Measurements from ENCODE around the gene NAPB. TPM values are rescaled to one million over a fixed set of nuclear protein-coding genes. Genes with fewer than 3 reads are reported as not detected.
A peak's percentile ranks its signal among the peaks of the same experiment; 100 is the strongest.

Gene NAPB
- total RNA-seq, 8 experiments from 2014 or later, result 26.9 to 61.4 (median 42.7) TPM

DNA sequence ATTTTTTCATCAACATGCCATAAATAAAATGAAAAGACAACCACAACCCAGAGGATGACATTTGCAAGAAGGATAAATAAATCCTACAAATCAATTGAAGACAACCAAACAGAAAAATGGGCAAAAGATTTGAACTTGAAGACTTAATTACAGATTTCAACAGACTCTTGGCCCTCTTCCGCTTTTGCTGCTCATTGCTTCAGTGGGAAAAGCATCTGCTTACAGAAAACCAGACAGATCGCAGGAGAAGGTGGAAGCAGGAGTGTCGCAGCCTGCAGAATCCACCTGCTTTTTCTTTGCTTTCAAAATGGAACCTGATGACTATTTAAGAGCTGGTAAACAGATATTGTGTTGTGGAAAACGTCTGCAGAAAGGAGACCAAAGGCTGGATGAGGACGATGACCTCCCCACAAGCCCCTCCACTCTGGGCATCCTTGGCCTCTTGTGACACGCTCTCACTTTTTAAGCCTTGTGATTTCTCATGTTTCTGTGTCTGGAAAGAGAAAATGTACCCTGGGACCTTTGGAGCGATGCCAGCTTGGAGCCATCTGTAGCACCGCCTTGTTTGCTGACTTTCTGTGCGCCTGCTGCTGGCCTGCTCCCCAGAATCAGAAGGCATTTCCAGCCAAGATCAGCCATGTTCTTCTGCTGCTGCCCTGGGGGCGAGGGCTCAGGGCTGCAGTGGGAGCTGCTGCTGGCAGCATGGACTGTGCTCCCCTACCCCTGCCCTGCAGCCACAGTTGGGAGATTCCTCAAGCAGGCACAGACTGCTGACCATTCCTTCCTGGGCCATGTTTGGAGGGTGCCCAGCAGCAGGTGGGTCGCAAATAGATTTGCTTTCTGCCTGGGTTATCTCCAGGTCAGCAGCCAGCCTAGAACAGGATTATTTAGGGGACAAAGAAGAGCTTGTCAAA is 14.6 kb upstream of the NAPB start:
- no peak overlapping the region for H3K4me3 ChIP-seq
- in situ Hi-C loops (cut with MboI; ENCODE audit: low pct_unique_long_range_greater_than_20kb in 2 of 9, low sequenced_read_pairs in 9 of 9, unreplicated experiment in 9 of 9), result loop anchor here in 1 of 9 experiments (25.0 kb wide), 1 partner anchor 176 kb away; the partner anchor contains the start of gene CST9
- H3K4me1 ChIP-seq (replicated peaks in 1 of 2), result no peaks in the 10 kb centered on the region
- ATAC-seq (replicated peaks in 6 of 8), result peak in 2 of 8 experiments; percentile 65 to 75
- no peak overlapping the region for H3K27ac ChIP-seq
- WGBS, 10 experiments, result 0 to 100% (median 78%) methylated on average over 1 to 10 of the region's 11 CpGs

DNA sequence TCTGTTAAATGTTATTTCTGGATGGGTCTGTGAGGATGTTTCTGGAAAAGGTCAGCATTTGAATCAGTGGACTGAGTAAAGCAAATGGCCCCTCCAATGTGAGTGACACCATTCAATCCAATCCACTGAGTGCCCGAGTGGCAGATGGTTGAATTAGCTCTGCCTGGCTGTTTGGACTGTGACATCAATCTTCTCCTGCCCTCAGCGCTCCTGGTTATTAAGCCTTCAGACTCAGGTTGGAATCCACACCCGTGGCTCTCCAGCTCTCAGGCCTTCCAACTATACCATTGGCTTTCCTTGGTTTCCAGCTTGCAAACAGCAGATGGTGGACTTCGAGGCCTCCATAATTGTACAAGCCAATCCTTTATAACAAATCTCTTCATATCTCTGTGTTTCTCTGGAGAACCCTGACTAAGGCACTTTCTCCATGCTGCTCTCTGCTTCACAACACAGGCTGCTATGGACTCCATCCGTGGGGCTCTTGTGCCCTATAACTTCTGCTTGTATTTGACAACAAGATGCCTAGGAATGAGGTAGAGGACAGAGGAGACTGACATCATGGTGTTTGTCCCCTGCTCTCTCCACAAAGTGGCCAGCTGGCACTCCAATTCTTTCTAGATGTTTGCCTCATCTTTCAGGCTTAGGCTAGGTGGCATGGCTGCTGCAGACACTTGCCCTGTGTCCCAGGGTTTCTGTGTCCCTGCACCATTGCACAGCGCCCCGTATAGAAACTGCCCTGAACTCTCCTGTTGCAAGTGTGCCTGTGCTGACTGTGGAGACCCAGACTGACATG is 13.4 kb upstream of the NAPB start:
- in situ Hi-C loops (cut with MboI; ENCODE audit: low pct_unique_long_range_greater_than_20kb in 2 of 9, low sequenced_read_pairs in 9 of 9, unreplicated experiment in 9 of 9), result loop anchor here in 1 of 9 experiments (25.0 kb wide), 1 partner anchor 178 kb away; the partner anchor contains the start of gene CST9
- no peak overlapping the region for H3K4me3 ChIP-seq
- 20 to 100% (median 69%) methylated on average over 1 to 6 of the region's 7 CpGs; no CpG with 5 or more reads in 1 of the 10 experiments for WGBS, 10 experiments
- H3K4me1 ChIP-seq (replicated peaks in 1 of 2), result no peaks in the 10 kb centered on the region
- no peak for ATAC-seq (replicated peaks in 6 of 8)
- no peak overlapping the region for H3K27ac ChIP-seq

DNA sequence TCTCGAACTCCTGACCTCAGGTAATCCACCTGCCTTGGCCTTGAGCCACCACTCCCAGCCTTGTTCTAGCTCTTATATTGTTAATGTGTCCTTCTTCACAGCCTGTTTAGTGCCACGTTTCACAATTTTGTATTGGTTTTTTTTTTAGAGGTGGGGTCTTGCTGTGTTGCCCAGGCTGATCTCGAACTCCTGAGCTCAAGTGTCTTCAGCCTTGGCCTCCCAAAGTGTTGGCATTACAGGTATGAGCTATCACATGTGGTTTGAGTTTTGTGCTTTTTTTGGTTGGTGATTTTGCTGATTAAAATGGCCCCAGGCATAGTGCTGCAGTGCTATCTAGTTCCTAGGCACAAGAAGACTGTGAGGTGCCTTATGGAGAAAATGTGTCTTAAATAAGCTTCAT is 12.3 kb upstream of the NAPB start:
- WGBS, 10 experiments, result 0 to 100% (median 80%) methylated on average over 1 to 3 of the region's 3 CpGs; no CpG with 5 or more reads in 5 of the 10 experiments
- no peaks in the 10 kb centered on the region for H3K4me1 ChIP-seq (replicated peaks in 1 of 2)
- in situ Hi-C loops (cut with MboI; ENCODE audit: low pct_unique_long_range_greater_than_20kb in 2 of 9, low sequenced_read_pairs in 9 of 9, unreplicated experiment in 9 of 9), result loop anchor here in 1 of 9 experiments (25.0 kb wide), 1 partner anchor 179 kb away; the partner anchor contains the start of gene CST9
- ATAC-seq (replicated peaks in 6 of 8), result no peak
- H3K4me3 ChIP-seq, result no peak overlapping the region
- no peak overlapping the region for H3K27ac ChIP-seq

DNA sequence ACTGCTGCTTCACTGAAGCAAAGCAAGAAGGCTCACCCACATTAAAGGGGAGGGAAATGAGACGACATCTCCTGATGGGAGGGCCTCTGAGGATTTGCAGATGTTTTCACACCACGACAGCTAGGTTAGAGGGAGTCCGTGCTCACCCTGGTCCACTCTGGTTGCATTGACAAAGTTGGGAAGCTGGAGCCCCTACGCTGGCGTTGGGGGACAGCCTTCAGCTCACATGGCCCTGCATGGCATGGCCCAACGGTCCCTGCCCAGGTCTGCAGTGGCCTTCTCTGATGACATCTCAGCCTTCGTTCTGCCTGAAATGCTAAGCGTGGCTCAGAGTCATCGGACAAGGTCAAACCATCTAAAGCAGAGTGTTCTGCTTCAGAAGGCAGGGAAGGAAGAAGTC is 3.8 kb upstream of the NAPB start:
- WGBS, 10 experiments, result 39 to 100% (median 97%) methylated on average over 1 to 8 of the region's 9 CpGs; no CpG with 5 or more reads in 2 of the 10 experiments
- no peak for ATAC-seq (replicated peaks in 6 of 8)
- in situ Hi-C loops (cut with MboI; ENCODE audit: low pct_unique_long_range_greater_than_20kb in 2 of 9, low sequenced_read_pairs in 9 of 9, unreplicated experiment in 9 of 9), result loop anchor here in 1 of 9 experiments (25.0 kb wide), 1 partner anchor 187 kb away; the partner anchor contains the start of gene CST9

DNA sequence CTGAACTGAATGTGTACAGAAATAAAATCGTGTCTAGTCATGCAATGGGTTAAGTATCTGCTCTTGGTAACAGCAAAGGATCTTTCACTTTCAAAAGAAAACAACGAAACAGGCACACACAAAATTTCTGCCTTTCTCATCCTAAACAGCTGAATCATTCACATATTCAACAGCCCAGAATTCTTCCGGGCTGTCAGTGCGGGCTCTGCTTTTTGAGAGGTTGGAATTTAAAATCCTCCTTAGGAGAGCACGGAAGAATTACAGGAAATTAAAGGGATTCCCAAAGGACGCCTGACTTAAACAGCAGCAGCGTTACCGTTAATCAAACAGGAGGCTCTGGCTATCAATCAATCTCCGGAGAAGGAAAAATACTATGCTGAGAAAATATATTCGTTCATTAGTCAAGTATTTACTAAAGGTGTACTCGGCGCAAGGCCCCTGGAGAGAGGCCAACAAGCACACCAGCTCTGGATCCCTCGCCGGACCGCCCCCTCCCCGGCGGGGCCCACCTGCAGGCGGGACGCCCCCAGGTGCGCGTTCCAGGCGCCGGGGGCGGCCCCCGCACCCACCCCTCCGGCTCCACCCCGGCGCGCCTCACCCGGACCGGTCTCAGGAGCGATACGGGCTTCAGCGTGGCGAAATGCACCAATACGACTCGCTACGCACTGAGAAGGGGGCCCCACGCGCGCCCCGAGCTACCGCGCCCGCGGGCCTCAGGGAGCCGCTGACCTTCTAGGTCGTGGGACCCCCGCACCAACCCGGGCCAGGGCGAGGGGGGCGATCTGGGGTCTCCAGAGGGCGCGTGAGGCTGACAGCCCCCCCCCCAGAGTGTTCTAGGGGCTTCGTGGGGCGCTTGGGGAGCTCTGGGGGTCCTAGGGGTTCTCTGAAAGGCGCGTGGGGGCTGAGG is 1.0 kb downstream of the NAPB start:
- peak overlapping the region; percentile 29 to 74 for H3K27ac ChIP-seq
- in situ Hi-C loops (cut with MboI; ENCODE audit: low pct_unique_long_range_greater_than_20kb in 2 of 9, low sequenced_read_pairs in 9 of 9, unreplicated experiment in 9 of 9), result no loop called here

More for the DNA sequence above, 3.8 kb upstream of the NAPB start:
- H3K4me1 ChIP-seq (replicated peaks in 1 of 2), result peaks cover 3% of the 10 kb centered on the region in 2 donors
- no peak overlapping the region for H3K27ac ChIP-seq
- H3K4me3 ChIP-seq, result no peak overlapping the region

DNA sequence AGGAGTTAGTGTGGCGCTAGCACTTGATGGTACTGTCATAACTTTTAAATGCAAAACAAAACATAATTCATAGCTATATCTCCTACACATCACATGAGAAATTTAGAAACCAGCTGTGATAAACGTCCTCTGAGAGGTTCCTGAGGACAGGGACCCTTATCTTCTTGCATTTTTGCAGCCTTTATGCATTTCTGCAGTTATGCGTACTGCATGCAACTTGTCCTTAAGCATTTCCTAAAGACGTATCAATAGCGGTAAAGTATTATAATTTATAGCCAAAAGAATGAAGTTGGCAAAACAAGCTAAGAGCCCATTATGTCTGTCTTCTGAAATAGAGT is 1.7 kb downstream of the NAPB start:
- ATAC-seq (replicated peaks in 6 of 8), result no peak
- Histone ChIP-seq H3K4me3 (peak overlapping the region; percentile 70 to 94 (median 76)), H3K27ac (no peak overlapping the region), H3K4me1 (replicated peaks in 1 of 2) (peaks cover 3 to 15% of the 10 kb centered on the region in 2 donors)
- in situ Hi-C loops (cut with MboI; ENCODE audit: low pct_unique_long_range_greater_than_20kb in 2 of 9, low sequenced_read_pairs in 9 of 9, unreplicated experiment in 9 of 9), result no loop called here
- 0 to 100% (median 43%) methylated on average over 1 to 5 of the region's 5 CpGs for WGBS, 10 experiments

More for the DNA sequence above, 1.0 kb downstream of the NAPB start:
- WGBS, 10 experiments, result 0 to 10% (median 0%) methylated on average over 2 to 11 of the region's 58 CpGs; no CpG with 5 or more reads in 1 of the 10 experiments
- Histone ChIP-seq H3K4me1 (replicated peaks in 1 of 2) (peaks cover 3 to 15% of the 10 kb centered on the region in 2 donors), H3K4me3 (peak overlapping the region; percentile 70 to 94 (median 76))
- peak; percentile 7 to 32 (median 24) for ATAC-seq (replicated peaks in 6 of 8)

DNA sequence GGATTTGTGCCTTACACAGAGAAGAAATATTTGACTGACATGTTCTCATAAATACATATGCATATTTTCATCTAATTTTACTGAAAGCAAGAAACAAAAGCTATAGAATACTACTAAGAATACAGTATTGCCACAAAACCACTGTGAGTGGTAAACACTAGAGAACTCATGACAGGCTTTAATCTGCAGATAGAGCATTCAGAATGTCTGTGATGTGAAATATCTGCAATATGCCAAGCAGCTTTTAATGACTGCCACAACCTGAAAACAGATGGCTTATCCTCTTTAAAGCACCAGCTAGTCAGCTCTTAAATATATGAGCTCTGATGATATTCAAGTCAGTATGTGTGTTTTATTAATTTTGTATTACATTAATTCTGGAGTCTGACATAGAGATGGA is 3.4 kb downstream of the NAPB start:
- in situ Hi-C loops (cut with MboI; ENCODE audit: low pct_unique_long_range_greater_than_20kb in 2 of 9, low sequenced_read_pairs in 9 of 9, unreplicated experiment in 9 of 9), result no loop called here
- Histone ChIP-seq H3K4me3 (no peak overlapping the region), H3K27ac (no peak overlapping the region), H3K4me1 (replicated peaks in 1 of 2) (peaks cover 3 to 15% of the 10 kb centered on the region in 2 donors)
- no peak for ATAC-seq (replicated peaks in 6 of 8)

DNA sequence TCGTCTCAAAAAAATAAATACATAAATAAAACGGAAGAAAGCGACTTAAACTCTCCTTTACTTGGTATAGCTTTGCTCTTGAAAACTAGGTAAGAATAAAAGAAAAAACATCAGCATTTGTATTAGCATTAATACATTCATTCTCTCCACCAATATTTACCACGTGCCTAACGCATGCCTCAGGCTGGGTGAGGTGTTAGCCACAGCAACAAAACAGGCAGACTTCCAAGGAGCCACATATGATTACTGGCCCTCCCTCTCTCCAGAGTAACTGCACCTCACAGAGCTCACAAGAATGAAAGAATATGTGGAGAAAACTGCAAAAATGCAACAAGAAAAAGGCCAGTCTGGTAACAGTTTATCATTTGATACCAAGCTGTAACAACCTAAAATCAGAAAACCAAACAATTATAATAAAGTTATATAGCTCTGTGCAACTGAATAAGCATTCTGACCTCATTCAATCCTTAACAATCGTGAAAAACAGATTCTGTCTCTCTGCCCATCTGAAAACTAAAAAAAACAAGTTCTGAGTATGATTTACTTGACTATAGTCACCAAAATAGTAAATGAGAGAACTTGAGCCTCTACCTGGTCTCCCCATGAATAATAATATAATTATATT is 5.2 kb downstream of the NAPB start:
- H3K27ac ChIP-seq, result no peak overlapping the region
- in situ Hi-C loops (cut with MboI; ENCODE audit: low pct_unique_long_range_greater_than_20kb in 2 of 9, low sequenced_read_pairs in 9 of 9, unreplicated experiment in 9 of 9), result no loop called here

DNA sequence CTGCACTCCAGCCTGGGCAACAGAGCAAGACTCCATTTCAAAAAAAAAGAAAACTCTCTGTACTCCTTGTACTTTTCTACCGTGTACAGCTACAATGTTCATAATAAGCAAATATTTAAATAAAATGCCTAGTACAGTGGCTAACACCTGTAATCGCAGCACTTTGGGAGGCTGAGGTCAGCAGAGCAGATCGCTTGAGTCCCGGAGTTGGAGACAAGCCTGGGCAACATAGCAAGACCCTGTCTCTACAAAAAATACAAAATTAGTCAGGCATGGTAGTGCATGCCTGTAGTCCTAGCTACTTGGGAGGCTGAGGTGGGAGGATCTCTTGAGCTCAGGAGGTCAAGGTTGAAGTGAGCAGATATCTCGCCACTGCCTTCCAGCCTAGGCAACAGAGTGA is 5.7 kb downstream of the NAPB start:
- ATAC-seq (replicated peaks in 6 of 8), result no peak
- 81 to 100% (median 100%) methylated on average over 1 to 5 of the region's 5 CpGs; no CpG with 5 or more reads in 3 of the 10 experiments for WGBS, 10 experiments
- no peak overlapping the region for H3K27ac ChIP-seq
- no peak overlapping the region for H3K4me3 ChIP-seq
- peaks cover 8 to 12% of the 10 kb centered on the region in 2 donors for H3K4me1 ChIP-seq (replicated peaks in 1 of 2)
- in situ Hi-C loops (cut with MboI; ENCODE audit: low pct_unique_long_range_greater_than_20kb in 2 of 9, low sequenced_read_pairs in 9 of 9, unreplicated experiment in 9 of 9), result no loop called here

More for the DNA sequence above, 5.2 kb downstream of the NAPB start:
- peak in 4 of 8 experiments; percentile 28 to 70 (median 63) for ATAC-seq (replicated peaks in 6 of 8)
- no peak overlapping the region for H3K4me3 ChIP-seq
- H3K4me1 ChIP-seq (replicated peaks in 1 of 2), result peaks cover 8 to 12% of the 10 kb centered on the region in 2 donors
- 40 to 100% (median 91%) methylated on average over 2 to 6 of the region's 6 CpGs; no CpG with 5 or more reads in 1 of the 10 experiments for WGBS, 10 experiments

DNA sequence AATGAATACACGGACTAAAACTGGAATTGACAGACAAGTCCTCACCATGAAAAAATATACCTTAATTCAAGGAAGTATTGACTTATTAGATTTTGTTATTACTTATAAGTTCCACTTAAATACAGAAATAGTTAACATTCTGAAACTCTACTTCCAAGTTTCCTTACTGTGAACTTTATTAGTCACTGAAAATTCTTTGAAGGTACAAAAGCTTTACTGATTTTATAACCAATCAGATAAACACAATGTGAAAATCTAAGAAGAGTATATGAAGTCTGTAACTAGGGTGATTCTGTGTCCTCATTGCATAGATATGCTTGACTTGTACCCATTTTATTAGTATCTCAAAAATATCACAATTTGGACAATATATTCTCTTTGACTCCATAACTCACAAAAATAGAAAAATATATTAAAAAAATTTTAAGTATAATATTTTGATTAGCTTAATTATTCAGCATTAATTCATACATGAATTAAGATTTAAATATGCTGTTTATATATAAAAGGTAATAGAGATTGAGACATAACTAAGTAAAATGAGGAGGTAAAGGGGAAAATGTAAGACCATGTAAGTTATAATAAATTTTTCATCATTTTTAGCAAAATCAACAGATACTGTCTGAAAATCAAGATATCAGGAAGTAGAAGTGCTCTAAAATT is 6.6 kb downstream of the NAPB start:
- WGBS, 10 experiments, result 60 to 100% (median 90%) methylated on average over 1 of the region's 1 CpG
- in situ Hi-C loops (cut with MboI; ENCODE audit: low pct_unique_long_range_greater_than_20kb in 2 of 9, low sequenced_read_pairs in 9 of 9, unreplicated experiment in 9 of 9), result no loop called here
- no peak overlapping the region for H3K4me3 ChIP-seq
- peaks cover 7 to 8% of the 10 kb centered on the region in 2 donors for H3K4me1 ChIP-seq (replicated peaks in 1 of 2)
- H3K27ac ChIP-seq, result no peak overlapping the region
- no peak for ATAC-seq (replicated peaks in 6 of 8)

DNA sequence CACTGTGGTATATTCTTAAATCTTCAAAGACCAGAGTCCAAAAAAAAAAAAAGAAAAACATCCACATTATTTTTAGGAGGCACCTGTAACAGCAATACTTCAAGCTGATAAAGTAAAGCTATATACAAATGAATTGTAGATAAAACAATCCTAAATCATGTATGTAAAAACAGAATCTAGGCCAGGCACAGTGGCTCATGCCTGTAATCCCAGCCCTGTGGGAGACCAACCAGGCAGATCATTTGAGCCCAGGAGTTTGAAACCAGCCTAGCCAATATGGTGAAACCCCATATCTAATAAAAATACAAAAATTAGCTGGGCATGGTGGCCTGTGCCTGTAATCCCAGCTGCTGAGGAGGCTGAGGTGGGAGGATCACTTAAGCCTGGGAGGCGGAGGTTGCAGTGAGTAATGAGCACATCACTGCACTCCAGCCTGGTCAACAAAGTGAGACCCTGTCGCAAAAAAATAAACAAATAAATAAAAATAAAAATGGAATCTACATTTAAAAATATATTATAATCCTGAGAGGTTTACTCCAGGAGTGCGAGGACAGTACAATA is 7.3 kb downstream of the NAPB start:
- 80 to 100% (median 98%) methylated on average over 1 to 3 of the region's 3 CpGs for WGBS, 10 experiments
- Histone ChIP-seq H3K4me1 (replicated peaks in 1 of 2) (peaks cover 5 to 8% of the 10 kb centered on the region in 2 donors), H3K27ac (no peak overlapping the region), H3K4me3 (no peak overlapping the region)
- in situ Hi-C loops (cut with MboI; ENCODE audit: low pct_unique_long_range_greater_than_20kb in 2 of 9, low sequenced_read_pairs in 9 of 9, unreplicated experiment in 9 of 9), result no loop called here
- no peak for ATAC-seq (replicated peaks in 6 of 8)
